GM12878 (cell line): ENCODE data around the gene AGAP1. TPM values are rescaled to one million over a fixed set of nuclear protein-coding genes. Genes with fewer than 3 reads are reported as not detected.

Source experiments
- ATAC-seq: fragments of 200-7000 bp; cut with Tn5 transposase; 3 replicates; pipeline ENCODE4 v1.9.1; 2020; ENCODE audit warnings: mild to moderate bottlenecking, moderate library complexity
- BruUV-seq: library from RNA; stranded (reverse); fragments of 400-500 nt; replicated peaks from 2 replicates; lab custom pipeline; 2021; lab: Mats Ljungman, UMichigan
- CTCF ChIA-PET: fragments of 300-600 bp; sonication (Branson Sonifier 250); formaldehyde crosslinking; extraction: SDS; loops from one replicate; lab custom pipeline; 2021; ENCODE audit warnings: inconsistent platforms; lab: Yijun Ruan, JAX
- POLR2A ChIA-PET: fragments of 350-600 bp; formaldehyde crosslinking; extraction: SDS; loops from one replicate; lab custom pipeline; 2021; ENCODE audit warnings: inconsistent platforms; lab: Charles Lee
- RAD21 ChIA-PET: fragments of 300-600 bp; sonication (Branson Sonifier 250); formaldehyde crosslinking; loops from one replicate; lab custom pipeline; 2023; ENCODE audit warnings: antibody characterized with exemption; ENCODE audit not compliant: unreplicated experiment; lab: Charles Lee
- SMC1A ChIA-PET: fragments of 300-600 bp; sonication (Branson Sonifier 250); formaldehyde crosslinking; loops from one replicate; lab custom pipeline; 2023; ENCODE audit not compliant: unreplicated experiment, uncharacterized antibody; lab: Charles Lee
- DNase-seq: peaks from one replicate; pipeline ENCODE4 v3.0.0-alpha.2; 2011; ENCODE audit warnings: low read depth, low spot score
- FAIRE-seq: peaks from 3 replicates; lab custom pipeline; 2011; peaks lifted over from hg19 to GRCh38; lab: Jason Lieb, UNC
- H2AFZ ChIP-seq: 2 replicates; pipeline ENCODE4 v1.6.0; 2011; ENCODE audit warnings: low read depth, low read length, control low read depth; ENCODE audit not compliant: control insufficient read depth
- H3K27ac ChIP-seq: 2 replicates; pipeline ENCODE4 v1.5.1; 2011; ENCODE audit warnings: control low read depth; ENCODE audit not compliant: control insufficient read depth, insufficient read depth
- H3K27me3 ChIP-seq, 2 experiments: replicated peaks in 1 of 2; 2 replicates each; pipeline versions ENCODE4 v1.6.0 to v1.6.1; 2011; ENCODE audit warnings: low read length in 1 of 2; ENCODE audit not compliant: control insufficient read depth in 2 of 2, insufficient read depth in 2 of 2
- H3K36me3 ChIP-seq, 2 experiments: 2 replicates each; pipeline ENCODE4 v1.5.1; 2011; ENCODE audit warnings: low read length in 1 of 2; ENCODE audit not compliant: control insufficient read depth in 2 of 2, insufficient read depth in 2 of 2
- H3K4me1 ChIP-seq: 2 replicates; pipeline ENCODE4 v1.6.1; 2011; ENCODE audit warnings: mild to moderate bottlenecking, low read length, moderate library complexity, mixed read lengths; ENCODE audit not compliant: control insufficient read depth, insufficient read depth
- H3K4me2 ChIP-seq: 2 replicates; pipeline ENCODE4 v1.6.0; 2011; ENCODE audit warnings: control low read depth; ENCODE audit not compliant: control insufficient read depth, insufficient read depth
- H3K4me3 ChIP-seq: fragments of 200-600 bp; sonication (generic); 2 replicates; pipeline ENCODE4 v1.5.1; 2016
- H3K79me2 ChIP-seq: 2 replicates; pipeline ENCODE4 v1.6.0; 2011; ENCODE audit warnings: low read length; ENCODE audit not compliant: control insufficient read depth, insufficient read depth
- H3K9ac ChIP-seq: 2 replicates; pipeline ENCODE4 v1.8.0; 2011; ENCODE audit warnings: low read length, control low read depth, mixed read lengths; ENCODE audit not compliant: control insufficient read depth, insufficient read depth
- H3K9me3 ChIP-seq: replicated peaks from 3 replicates; pipeline ENCODE4 v1.5.1; 2011; ENCODE audit warnings: mild to moderate bottlenecking, low read length; ENCODE audit not compliant: control insufficient read depth, insufficient read depth
- H4K20me1 ChIP-seq: 2 replicates; pipeline ENCODE4 v1.6.0; 2011; ENCODE audit not compliant: control insufficient read depth, insufficient read depth
- ASH2L ChIP-seq: fragments of 300-600, 200-600 bp; sonication (generic); IDR thresholded peaks from 2 replicates; pipeline ENCODE4 v1.6.1; 2017; ENCODE audit warnings: low read depth, mild to moderate bottlenecking, borderline replicate concordance
- CTCF ChIP-seq, 3 experiments: IDR thresholded peaks in 2 of 3; conservative IDR thresholded peaks in 1 of 3; 2 replicates each; pipeline ENCODE4 v1.5.1; 2011; ENCODE audit warnings: low read depth in 3 of 3, low read length in 3 of 3, mild to moderate bottlenecking in 3 of 3, control low read depth in 2 of 3, moderate library complexity in 2 of 3, inconsistent platforms in 1 of 3, mixed read lengths in 1 of 3; ENCODE audit not compliant: control insufficient read depth in 2 of 3, insufficient read depth in 1 of 3; ENCODE audit errors: extremely low read depth in 1 of 3
- EED ChIP-seq: sonication (generic); IDR thresholded peaks from 2 replicates; pipeline ENCODE4 v1.6.1; 2016; ENCODE audit warnings: antibody characterized with exemption, low read depth
- FOS ChIP-seq: IDR thresholded peaks from 3 replicates; pipeline ENCODE4 v1.6.1; 2011; ENCODE audit warnings: borderline replicate concordance; ENCODE audit not compliant: insufficient read length; ENCODE audit errors: extremely low read depth
- IKZF1 ChIP-seq: fragments of 450-650 bp; conservative IDR thresholded peaks from 2 replicates; pipeline ENCODE4 v1.6.1; 2017; ENCODE audit warnings: antibody characterized with exemption, mild to moderate bottlenecking
- KDM1A ChIP-seq: fragments of 200-600 bp; sonication (generic); IDR thresholded peaks from 2 replicates; pipeline ENCODE4 v1.6.1; 2016; ENCODE audit warnings: borderline replicate concordance
- MXI1 ChIP-seq: fragments of 150-350 bp; IDR thresholded peaks from 2 replicates; pipeline ENCODE4 v1.6.1; 2011; ENCODE audit warnings: low read depth, mild to moderate bottlenecking, inconsistent platforms, low read length, improper control_type of control experiment
- POLR2AphosphoS2 ChIP-seq: IDR thresholded peaks from 2 replicates; pipeline ENCODE4 v1.6.1; 2011; ENCODE audit warnings: low read depth, mild to moderate bottlenecking, low read length, improper control_type of control experiment, moderate library complexity
- SREBF2 ChIP-seq: IDR thresholded peaks from 2 replicates; pipeline ENCODE4 v1.6.1; 2012; ENCODE audit warnings: mild to moderate bottlenecking, low read length
- STAT1 ChIP-seq: fragments of 450-650 bp; conservative IDR thresholded peaks from 2 replicates; pipeline ENCODE4 v1.6.1; 2014; ENCODE audit warnings: antibody characterized with exemption, mild to moderate bottlenecking
- TBL1XR1 ChIP-seq: IDR thresholded peaks from 2 replicates; pipeline ENCODE4 v1.6.1; 2012; ENCODE audit warnings: low read depth, low read length, improper control_type of control experiment
- TCF12 ChIP-seq: IDR thresholded peaks from 2 replicates; pipeline ENCODE4 v1.6.1; 2011; ENCODE audit warnings: low read depth, mild to moderate bottlenecking, low read length
- TCF7 ChIP-seq: IDR thresholded peaks from 2 replicates; pipeline ENCODE4 v1.6.1; 2014; ENCODE audit warnings: antibody characterized with exemption, borderline replicate concordance
- WGBS: methylation state at CpG from one replicate; pipeline ENCODE4 v1.1.6; 2016; ENCODE audit warnings: low lambda C conversion rate; ENCODE audit not compliant: insufficient replicate concordance, insufficient coverage; ENCODE audit errors: missing lambda C conversion rate; 5-methylcytosine and 5-hydroxymethylcytosine counted together
- in situ Hi-C: fragments of 300-500 bp; cut with MboI; formaldehyde crosslinking; loops from 9 replicates; pipeline ENCODE4 v1.14.3; 2018; ENCODE audit warnings: mixed read lengths
- intact Hi-C: fragments of 100-400 bp; cut with micrococcal nuclease; formaldehyde crosslinking; loops from one replicate; pipeline ENCODE4 v1.14.2; 2022; ENCODE audit not compliant: unreplicated experiment
- polyA plus RNA-seq, 11 experiments: library from polyadenylated mRNA; depleted of rRNA in 4 of 11; unstranded in 6 of 11; stranded (reverse) in 5 of 11; fragments of >200 nt; fragmentation: Nextera tagmentation in 4 of 11; fragmentation: Illumina TruSeq in 1 of 11; extraction: Ambion mirVana in 4 of 11; extraction: Trizol in 1 of 11; gene quantifications; 1 replicate in 1 of 11; 2 replicates in 10 of 11; pipeline versions ENCODE4 v1.2.1 to v1.2.3, GENCODE V29; 2011 to 2016; ENCODE audit warnings: inconsistent platforms in 2 of 11, missing spikeins in 2 of 11, low read depth in 1 of 11
- total RNA-seq, 4 experiments: library from RNA; depleted of rRNA in 3 of 4; stranded (reverse); fragments of >200 nt in 3 of 4; fragmentation: Illumina TruSeq in 1 of 4; extraction: Trizol in 1 of 4; gene quantifications; 2 replicates each; pipeline versions ENCODE4 v1.2.1 to v1.2.3, GENCODE V29; 2013 to 2021
- TF ChIP-seq, protein P1 (sequence below): fragments of 450-650 bp; IDR thresholded peaks from 2 replicates; pipeline ENCODE4 v1.6.1; 2017; ENCODE audit warnings: low read depth, mild to moderate bottlenecking, moderate library complexity

AGAP1 gene
- total and polyA plus RNA-seq, 10 of the 15 experiments (the other 5 are each of a cell fraction or from before 2014, with no cell fraction given) = 0.05 to 0.15 (median 0.06) TPM; not detected in 7

- no peak for TF ChIP-seq FOS
- TF ChIP-seq MXI1 = no peak
- TF ChIP-seq IKZF1 = no peak
- TF ChIP-seq EED = no peak
- TF ChIP-seq, protein P1, sequence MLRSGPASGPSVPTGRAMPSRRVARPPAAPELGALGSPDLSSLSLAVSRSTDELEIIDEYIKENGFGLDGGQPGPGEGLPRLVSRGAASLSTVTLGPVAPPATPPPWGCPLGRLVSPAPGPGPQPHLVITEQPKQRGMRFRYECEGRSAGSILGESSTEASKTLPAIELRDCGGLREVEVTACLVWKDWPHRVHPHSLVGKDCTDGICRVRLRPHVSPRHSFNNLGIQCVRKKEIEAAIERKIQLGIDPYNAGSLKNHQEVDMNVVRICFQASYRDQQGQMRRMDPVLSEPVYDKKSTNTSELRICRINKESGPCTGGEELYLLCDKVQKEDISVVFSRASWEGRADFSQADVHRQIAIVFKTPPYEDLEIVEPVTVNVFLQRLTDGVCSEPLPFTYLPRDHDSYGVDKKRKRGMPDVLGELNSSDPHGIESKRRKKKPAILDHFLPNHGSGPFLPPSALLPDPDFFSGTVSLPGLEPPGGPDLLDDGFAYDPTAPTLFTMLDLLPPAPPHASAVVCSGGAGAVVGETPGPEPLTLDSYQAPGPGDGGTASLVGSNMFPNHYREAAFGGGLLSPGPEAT = no peak
- TF ChIP-seq SREBF2 = no peak
- TF ChIP-seq CTCF (IDR thresholded peaks at IDR 0.05 in 2 of 3, conservative IDR thresholded peaks at IDR 0.05 in 1 of 3; ENCODE audit: control insufficient read depth in 2 of 3, extremely low read depth in 1 of 3, insufficient read depth in 1 of 3, low read depth in 3 of 3, low read length in 3 of 3) = no peak
Measured at GRCh38 chr2:235693279-235693678, 199.4 kb downstream of the AGAP1 start (continued).

DNA sequence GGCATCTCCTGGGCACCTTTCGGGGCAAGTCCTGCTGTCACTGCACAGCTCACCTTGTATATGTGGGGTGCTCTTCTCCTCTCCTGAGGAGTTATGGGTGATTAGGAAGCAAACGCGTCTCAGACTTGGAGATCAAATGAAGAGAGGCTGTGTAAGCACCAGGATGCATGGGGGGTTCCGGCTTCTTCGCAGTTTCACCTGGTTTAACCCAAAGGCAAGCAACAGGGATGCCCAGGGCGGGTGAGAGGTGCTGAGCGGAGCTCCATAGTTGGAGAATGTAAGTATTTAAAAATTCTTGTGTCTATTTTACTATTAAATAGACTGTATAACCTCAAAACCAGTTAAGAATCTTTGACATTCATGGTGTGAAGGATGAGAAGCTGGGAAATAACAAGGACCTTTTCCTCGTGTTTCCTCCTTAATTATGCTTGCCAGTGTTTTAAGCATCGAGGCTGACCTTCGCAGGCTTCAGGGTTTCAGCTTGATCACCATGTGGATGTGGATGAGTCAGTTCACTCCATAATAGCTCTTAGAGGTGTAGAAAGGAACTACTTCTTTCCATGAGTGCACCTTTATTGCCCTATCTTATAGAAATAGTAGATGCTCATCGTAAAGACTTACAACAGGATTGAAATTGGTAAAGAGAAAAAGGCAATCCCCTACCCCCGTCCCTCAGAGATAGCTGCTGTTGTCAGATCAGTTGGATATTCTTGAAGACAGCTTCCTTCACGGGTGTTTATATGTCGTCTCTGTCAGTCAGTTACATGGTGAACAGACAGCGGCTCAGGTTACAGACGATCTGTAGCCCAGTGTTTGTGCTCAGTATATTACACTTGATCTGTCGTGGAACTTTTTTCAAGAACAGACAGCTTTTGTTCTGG is 201.1 kb downstream of the AGAP1 start:
- no peak overlapping the region for H3K4me2 ChIP-seq
- H2AFZ ChIP-seq = no peak overlapping the region
- BruUV-seq = no TSS peak
- no peaks in the 10 kb centered on the region for H3K36me3 ChIP-seq
- TF ChIP-seq TBL1XR1 (no peak), ASH2L (no peak), KDM1A (no peak), TCF12 (no peak), POLR2AphosphoS2 (no peak), STAT1 (no peak), TCF7 (no peak)
- TF ChIP-seq, all 136 proteins: peak for 0
- in situ Hi-C loops = no loop called here
- CTCF ChIA-PET = no interaction called here
- Histone ChIP-seq H3K27ac (no peak overlapping the region), H3K4me1 (no peaks in the 10 kb centered on the region), H3K9ac (no peak overlapping the region), H3K9me3 (no peaks in the 10 kb centered on the region), H3K27me3 (no peaks in the 10 kb centered on the region; a peak in 1 of 4 replicates), H4K20me1 (no peaks in the 10 kb centered on the region), H3K4me3 (no peak overlapping the region), H3K79me2 (no peaks in the 10 kb centered on the region)
- POLR2A ChIA-PET = no interaction called here
- WGBS = 40% methylated on average over 17 of the region's 17 CpGs
- intact Hi-C loops = no loop called here
- FAIRE-seq (no peak), DNase-seq (no peak), ATAC-seq (no peak)
- SMC1A ChIA-PET = no interaction called here
- RAD21 ChIA-PET = no interaction called here
